ENCODE data around the gene RGS7. TPM values are rescaled to one million over a fixed set of nuclear protein-coding genes. Genes with fewer than 3 reads are reported as not detected.

Gene RGS7
- total RNA-seq, 2 experiments from 2014 or later: not detected

GRCh38 chr1:241275981-241276380, 81.0 kb downstream of the RGS7 start:
- Mint-ChIP-seq H3K4me3 (no peak overlapping the region), H3K36me3 (no peaks in the 10 kb centered on the region), H3K27ac (no peak overlapping the region), H3K27me3 (no peaks in the 10 kb centered on the region), H3K9me3 (ENCODE audit: low read depth) (peaks cover 21% of the 10 kb centered on the region), H3K4me1 (no peaks in the 10 kb centered on the region)
- no peak for ATAC-seq
- CTCF ChIA-PET: no interaction called here
- no peak for DNase-seq

- Mint-ChIP-seq H3K27me3 (no peaks in the 10 kb centered on the region), H3K27ac (no peak overlapping the region), H3K9me3 (ENCODE audit: low read depth) (peaks cover 21% of the 10 kb centered on the region), H3K4me3 (no peak overlapping the region), H3K4me1 (no peaks in the 10 kb centered on the region), H3K36me3 (no peaks in the 10 kb centered on the region)
- DNase-seq: no peak
- ATAC-seq: no peak
- CTCF ChIA-PET: no interaction called here
Observed at GRCh38 chr1:241275226-241275625, 81.8 kb downstream of the RGS7 start.

GRCh38 chr1:241274693-241275092, 82.3 kb downstream of the RGS7 start:
- H3K27ac Mint-ChIP-seq: no peak overlapping the region
- CTCF ChIA-PET: no interaction called here
- no peak overlapping the region for H3K4me3 Mint-ChIP-seq
- DNase-seq: no peak
- H3K36me3 Mint-ChIP-seq: no peaks in the 10 kb centered on the region
- H3K9me3 Mint-ChIP-seq (ENCODE audit: low read depth): peaks cover 21% of the 10 kb centered on the region
- no peaks in the 10 kb centered on the region for H3K27me3 Mint-ChIP-seq
- H3K4me1 Mint-ChIP-seq: no peaks in the 10 kb centered on the region
- ATAC-seq: no peak

GRCh38 chr1:241272828-241273227, 84.2 kb downstream of the RGS7 start:
- no peaks in the 10 kb centered on the region for H3K36me3 Mint-ChIP-seq
- H3K27ac Mint-ChIP-seq: no peak overlapping the region
- H3K4me3 Mint-ChIP-seq: no peak overlapping the region
- no peaks in the 10 kb centered on the region for H3K4me1 Mint-ChIP-seq
- CTCF ChIA-PET: no interaction called here
- no peak for ATAC-seq
- no peak for DNase-seq
- no peaks in the 10 kb centered on the region for H3K27me3 Mint-ChIP-seq
- H3K9me3 Mint-ChIP-seq (ENCODE audit: low read depth): peaks cover 16% of the 10 kb centered on the region

GRCh38 chr1:241271427-241271826, 85.6 kb downstream of the RGS7 start:
- Mint-ChIP-seq H3K36me3 (no peaks in the 10 kb centered on the region), H3K27ac (no peak overlapping the region), H3K9me3 (ENCODE audit: low read depth) (peaks cover 14% of the 10 kb centered on the region), H3K4me1 (no peaks in the 10 kb centered on the region), H3K4me3 (no peak overlapping the region), H3K27me3 (no peaks in the 10 kb centered on the region)
- no peak for DNase-seq
- no peak for ATAC-seq
- CTCF ChIA-PET: no interaction called here

GRCh38 chr1:241270016-241270415, 87.0 kb downstream of the RGS7 start:
- no peaks in the 10 kb centered on the region for H3K36me3 Mint-ChIP-seq
- no peaks in the 10 kb centered on the region for H3K4me1 Mint-ChIP-seq
- H3K27ac Mint-ChIP-seq: no peak overlapping the region
- peaks cover 14% of the 10 kb centered on the region for H3K9me3 Mint-ChIP-seq (ENCODE audit: low read depth)
- no peak overlapping the region for H3K4me3 Mint-ChIP-seq
- no peak for ATAC-seq
- no peaks in the 10 kb centered on the region for H3K27me3 Mint-ChIP-seq
- CTCF ChIA-PET: no interaction called here
- no peak for DNase-seq

- peaks cover 13% of the 10 kb centered on the region for H3K9me3 Mint-ChIP-seq (ENCODE audit: low read depth)
- DNase-seq: no peak
- no peak overlapping the region for H3K4me3 Mint-ChIP-seq
- CTCF ChIA-PET: no interaction called here
- no peak for ATAC-seq
- no peaks in the 10 kb centered on the region for H3K27me3 Mint-ChIP-seq
- H3K36me3 Mint-ChIP-seq: no peaks in the 10 kb centered on the region
- H3K4me1 Mint-ChIP-seq: no peaks in the 10 kb centered on the region
- H3K27ac Mint-ChIP-seq: no peak overlapping the region
Observed at GRCh38 chr1:241269116-241269515, 87.9 kb downstream of the RGS7 start.

- Mint-ChIP-seq H3K9me3 (ENCODE audit: low read depth) (no peaks in the 10 kb centered on the region), H3K4me1 (no peaks in the 10 kb centered on the region), H3K36me3 (no peaks in the 10 kb centered on the region), H3K27me3 (no peaks in the 10 kb centered on the region), H3K27ac (no peak overlapping the region), H3K4me3 (no peak overlapping the region)
- ATAC-seq: no peak
- no peak for DNase-seq
- CTCF ChIA-PET: no interaction called here
Observed at GRCh38 chr1:241266121-241266520, 90.9 kb downstream of the RGS7 start.

GRCh38 chr1:241265428-241265827, 91.6 kb downstream of the RGS7 start:
- CTCF ChIA-PET: no interaction called here
- Mint-ChIP-seq H3K9me3 (ENCODE audit: low read depth) (no peaks in the 10 kb centered on the region), H3K27ac (no peak overlapping the region), H3K4me3 (no peak overlapping the region), H3K27me3 (no peaks in the 10 kb centered on the region), H3K36me3 (no peaks in the 10 kb centered on the region), H3K4me1 (no peaks in the 10 kb centered on the region)
- ATAC-seq (no peak), DNase-seq (no peak)

GRCh38 chr1:241263346-241263745, 93.7 kb downstream of the RGS7 start:
- no peak overlapping the region for H3K27ac Mint-ChIP-seq
- no peak overlapping the region for H3K4me3 Mint-ChIP-seq
- no peaks in the 10 kb centered on the region for H3K36me3 Mint-ChIP-seq
- DNase-seq: no peak
- no peaks in the 10 kb centered on the region for H3K27me3 Mint-ChIP-seq
- CTCF ChIA-PET: no interaction called here
- no peaks in the 10 kb centered on the region for H3K4me1 Mint-ChIP-seq
- peaks cover 2% of the 10 kb centered on the region for H3K9me3 Mint-ChIP-seq (ENCODE audit: low read depth)
- no peak for ATAC-seq

GRCh38 chr1:241253471-241253870, 103.5 kb downstream of the RGS7 start:
- H3K4me3 Mint-ChIP-seq: no peak overlapping the region

GRCh38 chr1:241250465-241250864, 106.5 kb downstream of the RGS7 start:
- Mint-ChIP-seq H3K9me3 (ENCODE audit: low read depth) (peaks cover 10% of the 10 kb centered on the region), H3K4me1 (no peaks in the 10 kb centered on the region), H3K4me3 (no peak overlapping the region), H3K27ac (no peak overlapping the region), H3K36me3 (no peaks in the 10 kb centered on the region), H3K27me3 (no peaks in the 10 kb centered on the region)
- DNase-seq (no peak), ATAC-seq (no peak)
- CTCF ChIA-PET: no interaction called here

More at GRCh38 chr1:241253471-241253870, 103.5 kb downstream of the RGS7 start:
- DNase-seq (no peak), ATAC-seq (no peak)
- CTCF ChIA-PET: no interaction called here
- Mint-ChIP-seq H3K4me1 (no peaks in the 10 kb centered on the region), H3K27me3 (no peaks in the 10 kb centered on the region), H3K9me3 (ENCODE audit: low read depth) (peaks cover 6% of the 10 kb centered on the region), H3K27ac (no peak overlapping the region), H3K36me3 (no peaks in the 10 kb centered on the region)

GRCh38 chr1:241240069-241240468, 116.9 kb downstream of the RGS7 start:
- H3K4me1 Mint-ChIP-seq: no peaks in the 10 kb centered on the region
- no peak for ATAC-seq

GRCh38 chr1:241237873-241238272, 119.1 kb downstream of the RGS7 start:
- no peaks in the 10 kb centered on the region for H3K4me1 Mint-ChIP-seq
- CTCF ChIA-PET: no interaction called here
- DNase-seq: no peak
- H3K4me3 Mint-ChIP-seq: no peak overlapping the region
- H3K9me3 Mint-ChIP-seq (ENCODE audit: low read depth): peaks cover 13% of the 10 kb centered on the region
- no peak overlapping the region for H3K27ac Mint-ChIP-seq
- no peak for ATAC-seq
- H3K27me3 Mint-ChIP-seq: no peaks in the 10 kb centered on the region
- H3K36me3 Mint-ChIP-seq: no peaks in the 10 kb centered on the region

More at GRCh38 chr1:241240069-241240468, 116.9 kb downstream of the RGS7 start:
- H3K27ac Mint-ChIP-seq: no peak overlapping the region
- no peak overlapping the region for H3K4me3 Mint-ChIP-seq
- no peaks in the 10 kb centered on the region for H3K36me3 Mint-ChIP-seq
- H3K9me3 Mint-ChIP-seq (ENCODE audit: low read depth): peaks cover 4% of the 10 kb centered on the region
- DNase-seq: no peak
- CTCF ChIA-PET: no interaction called here
- H3K27me3 Mint-ChIP-seq: no peaks in the 10 kb centered on the region

- H3K27ac Mint-ChIP-seq: no peak overlapping the region
- no peaks in the 10 kb centered on the region for H3K27me3 Mint-ChIP-seq
- ATAC-seq (no peak), DNase-seq (no peak)
- CTCF ChIA-PET: no interaction called here
- peaks cover 11% of the 10 kb centered on the region for H3K9me3 Mint-ChIP-seq (ENCODE audit: low read depth)
- H3K36me3 Mint-ChIP-seq: no peaks in the 10 kb centered on the region
- H3K4me3 Mint-ChIP-seq: no peak overlapping the region
- no peaks in the 10 kb centered on the region for H3K4me1 Mint-ChIP-seq
Observed at GRCh38 chr1:241235256-241235897, 121.6 kb downstream of the RGS7 start.

Data from activated CD8-positive, alpha-beta memory T cell treated with anti-CD3 and anti-CD28 coated beads, Interleukin-2, amount 10 ng/mL, durations not matched to agents 7 days and 5 days (primary cell).